HCT116 (cell line): Measurements from ENCODE around the gene CEBPB. TPM values are rescaled to one million over a fixed set of nuclear protein-coding genes. Genes with fewer than 3 reads are reported as not detected.

Source experiments
- ATAC-seq: fragments of 200-7000 bp; cut with Tn5 transposase; 2 replicates; pipeline ENCODE4 v1.9.1; 2020; ENCODE audit warnings: mild to moderate bottlenecking, moderate library complexity
- BruUV-seq: library from RNA; stranded (reverse); fragments of 400-500 nt; replicated peaks from 2 replicates; lab custom pipeline; 2021; lab: Mats Ljungman, UMichigan
- CTCF ChIA-PET: fragments of 300-600 bp; sonication (Branson Sonifier 250); formaldehyde crosslinking; loops from one replicate; lab custom pipeline; 2021; ENCODE audit warnings: antibody characterized with exemption; lab: Charles Lee
- POLR2A ChIA-PET: fragments of 300-600, 350-600 bp; sonication (Branson Sonifier 250); formaldehyde crosslinking; loops from one replicate; lab custom pipeline; 2021; ENCODE audit warnings: antibody characterized with exemption; lab: Charles Lee
- RAD21 ChIA-PET, 2 experiments: fragments of 300-600 bp; sonication (Branson Sonifier 250); formaldehyde crosslinking; loops; one replicate each; lab custom pipeline; 2023; ENCODE audit warnings: low total read pairs in 2 of 2; ENCODE audit not compliant: uncharacterized antibody in 2 of 2, unreplicated experiment in 2 of 2, low non-redundant PET in 1 of 2; lab: Charles Lee
- DNase-seq: peaks from one replicate; pipeline ENCODE4 v3.0.0-alpha.2; 2010; ENCODE audit warnings: low read depth, low spot score
- H2AFZ ChIP-seq: fragments of 200-600 bp; shearing (Covaris generic), sonication (generic); 2 replicates; pipeline ENCODE4 v1.6.1; 2017; ENCODE audit warnings: low read depth, mixed run types, mixed read lengths, antibody characterized with exemption, low read length; ENCODE audit not compliant: poor library complexity, severe bottlenecking
- H3K27ac ChIP-seq: 2 replicates; pipeline ENCODE4 v1.5.1; 2012; ENCODE audit warnings: low read depth, low read length
- H3K27me3 ChIP-seq: fragments of 200-600 bp; sonication (generic); 2 replicates; pipeline ENCODE4 v1.6.1; 2016; ENCODE audit warnings: mixed run types, low read length, mixed read lengths; ENCODE audit not compliant: insufficient read depth
- H3K36me3 ChIP-seq, 2 experiments: fragments of 200-500 bp in 1 of 2; fragments of 200-600 bp in 1 of 2; sonication (Bioruptor generic) in 1 of 2; sonication (generic) in 1 of 2; 2 replicates each; pipeline versions ENCODE4 v1.5.1 to v1.6.1; 2014 to 2016; ENCODE audit warnings: low read length in 2 of 2, inconsistent platforms in 1 of 2, mixed read lengths in 1 of 2, mixed run types in 1 of 2; ENCODE audit not compliant: insufficient read depth in 2 of 2, control insufficient read depth in 1 of 2
- H3K4me1 ChIP-seq, 2 experiments: fragments of 200-600 bp in 1 of 2; sonication (generic) in 1 of 2; 2 replicates each; pipeline versions ENCODE4 v1.5.1 to v1.6.1; 2012 to 2017; ENCODE audit warnings: low read length in 2 of 2, inconsistent platforms in 1 of 2, mild to moderate bottlenecking in 1 of 2, mixed read lengths in 1 of 2, mixed run types in 1 of 2, moderate library complexity in 1 of 2; ENCODE audit not compliant: insufficient read depth in 2 of 2, control insufficient read depth in 1 of 2
- H3K4me2 ChIP-seq: fragments of 200-600 bp; sonication (generic); 2 replicates; pipeline ENCODE4 v1.6.1; 2017; ENCODE audit warnings: mixed run types, low read length, mixed read lengths
- H3K4me3 ChIP-seq, 2 experiments: fragments of 200-600 bp in 1 of 2; sonication (generic) in 1 of 2; replicated peaks in 1 of 2; 2 replicates each; pipeline ENCODE4 v1.5.1; 2011 to 2016; ENCODE audit warnings: low read length in 2 of 2, control low read depth in 1 of 2, low read depth in 1 of 2, mild to moderate bottlenecking in 1 of 2, mixed read lengths in 1 of 2, mixed run types in 1 of 2
- H3K79me2 ChIP-seq: fragments of 200-600 bp; sonication (generic); 2 replicates; pipeline ENCODE4 v1.6.1; 2017; ENCODE audit warnings: mild to moderate bottlenecking, mixed run types, low read length, moderate library complexity, mixed read lengths; ENCODE audit not compliant: insufficient read depth
- H3K9ac ChIP-seq: fragments of 200-600 bp; sonication (generic); 2 replicates; pipeline ENCODE4 v1.6.1; 2016; ENCODE audit warnings: low read length, mixed read lengths
- H3K9me2 ChIP-seq: fragments of 200-600 bp; sonication (generic), shearing (Covaris generic); 2 replicates; pipeline ENCODE4 v1.6.1; 2017; ENCODE audit warnings: mixed run types, mild to moderate bottlenecking, moderate library complexity; ENCODE audit not compliant: insufficient read depth
- H3K9me3 ChIP-seq, 2 experiments: fragments of 200-500 bp in 1 of 2; fragments of 200-600 bp in 1 of 2; sonication (Bioruptor generic) in 1 of 2; sonication (generic) in 1 of 2; 2 replicates each; pipeline ENCODE4 v1.6.1; 2014 to 2017; ENCODE audit warnings: low read length in 2 of 2, mixed read lengths in 2 of 2, inconsistent platforms in 1 of 2, low read depth in 1 of 2, mild to moderate bottlenecking in 1 of 2, mixed run types in 1 of 2, moderate library complexity in 1 of 2; ENCODE audit not compliant: control insufficient read depth in 1 of 2, insufficient read depth in 1 of 2
- H4K20me1 ChIP-seq: fragments of 200-600 bp; sonication (generic), shearing (Covaris generic); 2 replicates; pipeline ENCODE4 v1.6.1; 2017; ENCODE audit warnings: mixed run types, mild to moderate bottlenecking, moderate library complexity; ENCODE audit not compliant: insufficient read depth
- ATF3 ChIP-seq: IDR thresholded peaks from 2 replicates; pipeline ENCODE4 v1.6.1; 2012
- CBX3 ChIP-seq: IDR thresholded peaks from 2 replicates; pipeline ENCODE4 v1.6.1; 2012; ENCODE audit warnings: low read depth
- CEBPB ChIP-seq: IDR thresholded peaks from 2 replicates; pipeline ENCODE4 v1.6.1; 2012; ENCODE audit warnings: low read depth
- ELF1 ChIP-seq: IDR thresholded peaks from 2 replicates; pipeline ENCODE4 v1.6.1; 2012; ENCODE audit warnings: low read depth, borderline replicate concordance
- JUND ChIP-seq: IDR thresholded peaks from 2 replicates; pipeline ENCODE4 v1.6.1; 2012
- MAX ChIP-seq: IDR thresholded peaks from 2 replicates; pipeline ENCODE4 v1.6.1; 2012
- RAD21 ChIP-seq: IDR thresholded peaks from 2 replicates; pipeline ENCODE4 v1.6.1; 2012; ENCODE audit warnings: low read depth, mild to moderate bottlenecking
- SIN3A ChIP-seq: IDR thresholded peaks from 2 replicates; pipeline ENCODE4 v1.6.1; 2012; ENCODE audit warnings: low read depth
- TCF7L2 ChIP-seq: IDR thresholded peaks from 2 replicates; pipeline ENCODE4 v1.7.0; 2011; ENCODE audit warnings: borderline replicate concordance, inconsistent platforms; ENCODE audit not compliant: insufficient read depth, insufficient read length; ENCODE audit errors: extremely low read depth
- ZBTB33 ChIP-seq: IDR thresholded peaks from 2 replicates; pipeline ENCODE4 v1.6.1; 2011; ENCODE audit warnings: mild to moderate bottlenecking, low read length, moderate library complexity; ENCODE audit not compliant: insufficient replicate concordance; ENCODE audit errors: extremely low read depth
- ZFX ChIP-seq: fragments of 450-650 bp; IDR thresholded peaks from 2 replicates; pipeline ENCODE4 v1.6.1; 2017
- ZNF274 ChIP-seq: fragments of 200-500 bp; sonication (Bioruptor generic); IDR thresholded peaks from 2 replicates; pipeline ENCODE4 v1.6.1; 2014; ENCODE audit warnings: mild to moderate bottlenecking, low read depth, low read length, inconsistent platforms
- intact Hi-C: fragments of 100-400 bp; cut with micrococcal nuclease; formaldehyde crosslinking; loops from 2 replicates; pipeline ENCODE4 v1.10.0; 2022
- total RNA-seq: library from RNA; stranded (reverse); gene quantifications from one replicate; pipeline ENCODE4 v1.2.1, GENCODE V29; 2021; ENCODE audit not compliant: unreplicated experiment

Gene CEBPB
- total RNA-seq, 1 experiment from 2014 or later = 113 TPM

GRCh38 chr20:50224052-50224451, 33.4 kb downstream of the CEBPB start:
- Histone ChIP-seq H3K4me3 (no peak overlapping the region), H3K4me2 (no peak overlapping the region), H3K9me2 (no peaks in the 10 kb centered on the region), H3K9ac (no peak overlapping the region), H2AFZ (no peak overlapping the region), H4K20me1 (no peaks in the 10 kb centered on the region), H3K79me2 (no peaks in the 10 kb centered on the region), H3K9me3 (no peaks in the 10 kb centered on the region; a peak in 1 of 4 replicates), H3K36me3 (no peaks in the 10 kb centered on the region), H3K27me3 (no peaks in the 10 kb centered on the region), H3K4me1 (peaks cover 12 to 25% of the 10 kb centered on the region in 2 experiments; a peak in 3 of 4 replicates), H3K27ac (no peak overlapping the region)
- ChIA-PET POLR2A (no interaction called here), RAD21 (no interaction called here), CTCF (no interaction called here)
- intact Hi-C loops = no loop called here
- DNase-seq = no peak
- no TSS peak for BruUV-seq
- ATAC-seq = no peak
- TF ChIP-seq ELF1 (no peak), ZFX (no peak), JUND (no peak), CBX3 (no peak), ZBTB33 (no peak), RAD21 (no peak), SIN3A (no peak), CEBPB (no peak), TCF7L2 (no peak), MAX (no peak), ATF3 (no peak), ZNF274 (no peak)
